Measurements from ENCODE around the gene IFNAR2. TPM values are rescaled to one million over a fixed set of nuclear protein-coding genes. Genes with fewer than 3 reads are reported as not detected.

IFNAR2 gene
- total and polyA plus RNA-seq, 2 experiments from 2014 or later, result 18.2 to 19.6 TPM

GRCh38 chr21:33273044-33273443, 43.3 kb downstream of the IFNAR2 start:
- 87% methylated on average over 6 of the region's 6 CpGs for WGBS (ENCODE audit: low lambda C conversion rate, missing lambda C conversion rate)
- Histone ChIP-seq H3K27ac (no peak overlapping the region), H2AFZ (no peak overlapping the region), H3K79me2 (peaks cover 2% of the 10 kb centered on the region), H4K20me1 (ENCODE audit: insufficient read depth, poor library complexity, severe bottlenecking) (no peaks in the 10 kb centered on the region), H3K4me1 (ENCODE audit: insufficient read depth) (no peaks in the 10 kb centered on the region), H3K4me2 (no peak overlapping the region), H3K36me3 (replicated peaks; ENCODE audit: insufficient read depth, low read depth) (no peaks in the 10 kb centered on the region), H3K9me2 (replicated peaks; ENCODE audit: insufficient read depth) (no peaks in the 10 kb centered on the region), H3K27me3 (no peaks in the 10 kb centered on the region), H3K9me3 (ENCODE audit: low read depth) (no peaks in the 10 kb centered on the region), H3K4me3 (no peak overlapping the region)
- DNase-seq (ENCODE audit: low spot score), result no peak
- TF ChIP-seq EZH2phosphoT487 (IDR thresholded peaks at IDR 0.05; ENCODE audit: low read depth, severe bottlenecking, unreplicated experiment) (no peak), CTCF (IDR thresholded peaks at IDR 0.05; ENCODE audit: poor library complexity) (no peak), EZH2 (IDR thresholded peaks at IDR 0.05; ENCODE audit: borderline replicate concordance) (no peak)

- no peak overlapping the region for H2AFZ ChIP-seq
- 96% methylated on average over 2 of the region's 2 CpGs for WGBS (ENCODE audit: low lambda C conversion rate, missing lambda C conversion rate)
- TF ChIP-seq CTCF (IDR thresholded peaks at IDR 0.05; ENCODE audit: poor library complexity), result no peak
- TF ChIP-seq EZH2phosphoT487 (IDR thresholded peaks at IDR 0.05; ENCODE audit: low read depth, severe bottlenecking, unreplicated experiment), result no peak
- no peak for TF ChIP-seq EZH2 (IDR thresholded peaks at IDR 0.05; ENCODE audit: borderline replicate concordance)
- H3K4me2 ChIP-seq, result no peak overlapping the region
- no peak for DNase-seq (ENCODE audit: low spot score)
- H3K79me2 ChIP-seq, result no peaks in the 10 kb centered on the region
- no peaks in the 10 kb centered on the region for H4K20me1 ChIP-seq (ENCODE audit: insufficient read depth, poor library complexity, severe bottlenecking)
- no peak overlapping the region for H3K27ac ChIP-seq
- H3K9me3 ChIP-seq (ENCODE audit: low read depth), result no peaks in the 10 kb centered on the region
- no peaks in the 10 kb centered on the region for H3K9me2 ChIP-seq (replicated peaks; ENCODE audit: insufficient read depth)
- H3K27me3 ChIP-seq, result no peaks in the 10 kb centered on the region
- no peak overlapping the region for H3K4me3 ChIP-seq
- H3K36me3 ChIP-seq (replicated peaks; ENCODE audit: insufficient read depth, low read depth), result no peaks in the 10 kb centered on the region
- no peaks in the 10 kb centered on the region for H3K4me1 ChIP-seq (ENCODE audit: insufficient read depth)
Measured at GRCh38 chr21:33278721-33279120, 49.0 kb downstream of the IFNAR2 start.

- TF ChIP-seq EZH2 (IDR thresholded peaks at IDR 0.05; ENCODE audit: borderline replicate concordance) (no peak), EZH2phosphoT487 (IDR thresholded peaks at IDR 0.05; ENCODE audit: low read depth, severe bottlenecking, unreplicated experiment) (no peak), CTCF (IDR thresholded peaks at IDR 0.05; ENCODE audit: poor library complexity) (no peak)
- H3K36me3 ChIP-seq (replicated peaks; ENCODE audit: insufficient read depth, low read depth), result no peaks in the 10 kb centered on the region
- DNase-seq (ENCODE audit: low spot score), result no peak
Measured at GRCh38 chr21:33279330-33279820, 49.6 kb downstream of the IFNAR2 start.

More at GRCh38 chr21:33279330-33279820, 49.6 kb downstream of the IFNAR2 start:
- H3K4me3 ChIP-seq, result no peak overlapping the region
- H4K20me1 ChIP-seq (ENCODE audit: insufficient read depth, poor library complexity, severe bottlenecking), result no peaks in the 10 kb centered on the region
- H3K79me2 ChIP-seq, result no peaks in the 10 kb centered on the region
- no peaks in the 10 kb centered on the region for H3K27me3 ChIP-seq
- no peaks in the 10 kb centered on the region for H3K4me1 ChIP-seq (ENCODE audit: insufficient read depth)
- no peaks in the 10 kb centered on the region for H3K9me3 ChIP-seq (ENCODE audit: low read depth)
- no peak overlapping the region for H2AFZ ChIP-seq
- no peak overlapping the region for H3K27ac ChIP-seq
- no peak overlapping the region for H3K4me2 ChIP-seq
- WGBS (ENCODE audit: low lambda C conversion rate, missing lambda C conversion rate), result 100% methylated on average over 3 of the region's 3 CpGs
- H3K9me2 ChIP-seq (replicated peaks; ENCODE audit: insufficient read depth), result no peaks in the 10 kb centered on the region

Other genes with a start within 250 kb of the IFNAR2 start
- not detected in 2 replicates for gene OLIG2, start 204.0 kb upstream of the IFNAR2 start, total RNA-seq
- gene OLIG2, start 204.0 kb upstream of the IFNAR2 start, polyA plus RNA-seq, result not detected in 2 replicates
- not detected in 2 replicates for gene OLIG1, start 159.8 kb upstream of the IFNAR2 start, total RNA-seq
- gene OLIG1, start 159.8 kb upstream of the IFNAR2 start, polyA plus RNA-seq, result not detected in 2 replicates
- gene IL10RB, start 36.4 kb downstream of the IFNAR2 start, total RNA-seq, result 27.1 and 30.2 TPM in 2 replicates
- gene IL10RB, start 36.4 kb downstream of the IFNAR2 start, polyA plus RNA-seq, result 23.4 and 29.2 TPM in 2 replicates
- 23.1 and 26.9 TPM in 2 replicates for gene IFNAR1, start 95.0 kb downstream of the IFNAR2 start, total RNA-seq
- 29.0 and 33.4 TPM in 2 replicates for gene IFNAR1, start 95.0 kb downstream of the IFNAR2 start, polyA plus RNA-seq
- gene IFNGR2, start 173.5 kb downstream of the IFNAR2 start, total RNA-seq, result 53.4 and 66.8 TPM in 2 replicates
- 60.2 and 66.7 TPM in 2 replicates for gene IFNGR2, start 173.5 kb downstream of the IFNAR2 start, polyA plus RNA-seq

Data from hepatocyte (in vitro differentiated cells).